ENCODE measurements around the gene TMEM239.
"Not testable (repeated sequence)": the region's sequence is repeated elsewhere in the genome, so short reads cannot be mapped to it uniquely, and the experiment has no call there.

Gene TMEM239

DNA sequence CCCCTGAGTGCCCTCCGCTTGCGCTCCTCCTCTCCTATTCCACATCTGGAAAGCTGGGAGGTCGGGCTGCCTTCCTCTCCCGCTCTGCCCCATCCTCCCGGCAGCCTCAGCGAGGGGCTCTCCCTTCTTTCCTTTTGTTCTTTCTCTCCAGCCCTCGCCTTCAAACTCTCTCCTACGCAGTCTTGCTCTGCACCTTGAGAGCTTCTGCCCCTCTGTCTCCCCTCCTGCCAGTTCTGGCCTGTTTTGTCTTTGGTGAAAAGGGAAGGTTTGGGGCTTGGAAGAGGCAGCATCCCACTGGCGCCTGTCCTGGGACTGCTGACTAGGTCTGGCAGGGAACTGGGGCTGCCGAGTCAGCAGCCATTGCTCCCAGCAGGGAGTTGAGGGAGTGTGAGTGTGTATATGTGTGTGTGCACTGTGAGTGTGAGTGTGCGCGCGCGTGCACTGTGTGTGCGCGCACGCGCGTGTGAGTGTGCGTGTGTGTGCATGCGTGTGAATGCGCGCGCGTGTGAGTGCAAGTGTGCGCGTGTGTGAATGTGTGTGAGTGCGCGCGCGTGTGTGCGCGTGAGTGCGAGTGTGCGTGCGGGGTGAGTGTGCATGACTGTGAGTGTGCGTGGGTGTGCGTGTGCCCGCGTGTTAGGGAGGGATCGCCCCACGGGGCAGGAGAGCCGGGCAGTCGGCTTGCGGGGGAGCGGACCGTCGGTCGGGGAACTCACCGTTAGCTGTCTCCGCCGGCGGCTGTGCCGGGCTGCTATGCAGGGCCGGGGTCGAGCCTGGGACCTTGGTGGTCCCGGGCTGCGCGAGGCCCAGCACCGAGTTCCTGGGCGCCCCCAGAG lies 16.3 kb upstream of the TMEM239 start:
- DNase-seq (ENCODE audit: low read depth in 2 of 2) = no peak

DNA sequence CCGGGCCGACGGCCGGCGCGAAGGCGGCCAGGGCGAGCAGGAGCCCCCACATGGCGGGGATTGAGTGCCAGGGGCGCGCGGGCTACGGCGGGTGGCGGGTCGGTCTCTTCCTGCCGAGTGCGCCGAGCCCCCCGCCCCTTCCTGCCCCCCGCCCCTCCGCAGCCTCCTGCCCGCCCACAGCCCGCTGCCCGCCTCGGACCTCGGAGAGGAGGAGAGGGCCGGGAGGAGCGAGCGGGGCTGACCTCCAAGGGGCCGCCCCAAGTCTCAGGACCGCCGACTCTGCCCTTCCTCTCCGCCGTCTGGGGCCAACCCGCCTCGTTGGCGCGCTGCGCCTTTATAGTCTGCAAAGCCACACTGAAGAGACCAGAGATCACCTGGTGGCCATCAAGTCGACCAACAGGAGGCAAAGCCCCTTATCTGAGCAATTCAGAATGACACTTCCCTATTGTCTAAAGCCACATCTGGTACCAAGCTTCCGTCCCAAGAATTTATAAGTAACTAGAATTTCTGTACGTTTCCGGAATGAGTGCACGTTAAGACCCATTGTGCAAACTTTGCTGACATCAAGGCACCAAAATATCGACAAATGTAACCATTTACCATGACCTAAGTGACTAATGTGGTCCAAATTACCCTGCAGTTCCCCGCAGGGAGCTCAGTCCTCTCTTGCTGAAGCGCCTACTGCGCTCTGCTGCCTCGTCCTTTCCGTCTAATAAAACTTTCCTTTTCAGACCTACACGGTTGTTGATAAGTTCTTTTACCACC lies 15.5 kb upstream of the TMEM239 start, which contains the start of gene CPXM1:
CPXM1 (minus strand) TSS at position 107 of the 765 bp plus-strand sequence; CDS start at position 52, 55 bp downstream.
- no peak for DNase-seq (ENCODE audit: low read depth in 2 of 2)

DNA sequence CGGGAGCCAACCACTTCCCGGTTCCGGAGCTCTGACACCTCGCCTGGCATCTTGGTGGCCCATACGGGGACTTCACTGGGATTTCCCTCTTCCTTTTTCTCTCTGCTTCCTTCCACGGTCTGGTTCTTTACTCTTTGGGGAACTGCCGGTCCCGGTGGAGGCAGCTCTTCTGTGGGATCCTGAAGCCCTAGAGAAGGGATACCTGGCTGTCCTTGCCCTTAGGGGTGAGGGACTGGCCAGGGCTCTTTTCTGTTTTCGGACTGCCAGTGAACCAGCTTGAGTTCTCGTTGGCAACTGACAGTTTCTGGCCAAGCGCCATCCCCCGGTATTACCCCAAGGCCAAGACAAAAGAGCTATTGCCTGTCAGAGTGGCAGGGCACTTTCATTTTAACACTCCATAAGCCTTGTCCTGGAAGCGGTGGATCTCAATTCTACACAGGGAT lies 14.9 kb upstream of the TMEM239 start:
- DNase-seq (ENCODE audit: low read depth in 2 of 2) = no peak

DNA sequence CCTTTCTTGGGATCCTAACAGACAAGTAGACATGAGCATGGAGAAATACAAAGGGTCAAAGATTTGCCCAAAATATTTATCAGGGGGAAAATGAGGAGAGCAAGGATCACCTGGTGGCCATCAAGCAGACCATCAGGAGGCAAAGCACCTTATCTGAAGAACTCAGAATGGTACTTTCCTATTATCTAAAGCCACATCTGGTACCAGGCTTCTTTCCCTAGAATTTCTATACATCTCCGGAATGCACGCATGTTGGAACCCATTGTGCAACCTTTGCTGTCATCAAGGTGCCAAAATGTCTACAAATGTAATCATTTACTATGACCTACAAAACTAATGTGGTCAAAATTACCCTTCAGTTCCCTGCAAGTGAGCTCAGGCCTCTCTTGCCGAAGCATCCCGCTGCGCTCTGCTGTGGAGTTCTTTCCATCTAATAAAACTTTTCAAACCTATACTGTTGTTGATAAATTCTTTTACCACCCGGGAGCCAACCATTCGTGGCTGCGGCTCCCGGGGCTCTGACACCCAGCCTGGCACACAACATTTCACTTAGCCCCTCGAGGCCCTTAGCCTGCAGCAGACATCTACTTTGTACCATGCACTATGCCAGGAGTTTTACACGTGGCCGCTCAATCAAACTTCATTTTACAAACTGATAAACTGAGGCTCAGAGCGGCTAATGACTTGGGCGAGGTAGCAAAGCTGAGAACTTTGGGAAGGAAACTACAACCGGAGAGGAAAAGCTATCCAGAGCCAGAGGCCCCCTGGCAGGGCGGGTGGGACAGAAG lies 11.9 kb upstream of the TMEM239 start:
- no peak for DNase-seq (ENCODE audit: low read depth in 2 of 2)

DNA sequence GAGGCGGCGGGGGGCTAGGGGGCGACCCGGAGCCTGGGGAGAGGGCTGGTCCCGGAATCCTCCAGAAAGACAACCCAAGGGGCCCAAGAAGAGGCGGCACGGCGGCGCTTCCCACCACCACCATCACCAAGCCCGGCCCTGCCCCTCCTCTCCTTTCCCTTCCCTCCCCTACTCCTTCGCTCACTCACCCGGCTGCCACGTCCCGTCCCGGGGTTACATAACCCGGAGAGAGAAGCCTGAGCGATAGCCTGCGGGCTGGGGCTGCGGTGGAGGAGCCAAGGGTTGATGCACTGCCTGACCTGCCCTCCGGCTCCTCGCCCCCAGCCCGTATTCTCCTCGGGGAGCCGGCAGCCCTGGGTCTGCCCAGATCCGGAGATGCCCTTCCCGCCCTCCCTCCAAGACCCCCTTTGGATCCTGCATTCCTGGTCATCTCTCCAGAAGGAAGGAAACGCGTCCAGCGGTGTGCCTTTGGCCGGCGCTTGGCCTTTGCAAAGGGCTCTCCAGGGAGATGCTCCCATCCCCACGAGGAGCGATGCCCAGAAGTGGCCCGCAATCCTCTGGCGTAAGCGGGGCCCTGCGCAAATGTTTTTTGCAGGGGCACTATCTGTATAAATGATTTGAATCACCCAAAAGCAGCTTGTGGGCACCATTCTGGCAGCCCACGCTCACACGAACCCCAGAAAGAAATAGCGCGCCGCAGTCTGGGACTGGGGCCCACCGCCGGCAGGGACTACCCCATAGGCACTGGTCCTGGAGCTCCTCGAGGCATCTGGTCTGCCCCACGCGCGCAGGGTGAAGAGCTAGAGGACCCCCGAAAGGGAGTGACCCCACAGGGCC lies 11.1 kb upstream of the TMEM239 start:
- no peak for DNase-seq (ENCODE audit: low read depth in 2 of 2)

DNA sequence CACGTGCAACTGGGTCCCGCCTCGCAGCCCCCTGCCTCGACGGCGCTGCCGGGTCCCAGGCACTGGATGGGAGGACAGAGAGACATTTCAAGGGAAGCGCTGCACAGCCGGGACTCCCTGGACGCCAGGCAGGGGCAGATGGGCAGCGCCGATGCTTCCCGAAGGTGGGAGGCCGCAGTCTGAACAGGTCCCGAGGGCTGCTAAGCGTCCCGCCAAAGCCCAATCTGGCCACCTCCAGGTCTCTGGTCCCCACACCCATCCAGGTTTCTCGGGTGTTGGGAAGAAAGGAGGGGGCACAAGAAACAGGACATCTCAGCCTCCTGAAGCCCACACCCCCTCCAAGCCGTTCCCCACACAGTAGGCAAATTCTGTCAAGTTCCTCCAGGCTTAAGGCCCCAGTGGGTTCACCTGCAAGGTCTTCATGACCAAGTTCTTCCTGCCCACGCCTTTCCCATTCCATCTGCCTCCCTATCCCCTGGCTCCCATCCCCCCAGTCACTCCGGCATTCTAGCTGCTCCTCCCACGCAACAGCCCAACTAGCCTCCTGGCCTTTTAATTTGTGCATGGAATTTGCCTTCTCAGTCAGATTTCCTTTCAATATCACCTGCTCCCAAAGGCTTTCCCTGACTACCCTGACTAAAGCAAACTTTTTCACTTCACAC lies 10.3 kb upstream of the TMEM239 start:
- DNase-seq (ENCODE audit: low read depth in 2 of 2) = no peak

DNA sequence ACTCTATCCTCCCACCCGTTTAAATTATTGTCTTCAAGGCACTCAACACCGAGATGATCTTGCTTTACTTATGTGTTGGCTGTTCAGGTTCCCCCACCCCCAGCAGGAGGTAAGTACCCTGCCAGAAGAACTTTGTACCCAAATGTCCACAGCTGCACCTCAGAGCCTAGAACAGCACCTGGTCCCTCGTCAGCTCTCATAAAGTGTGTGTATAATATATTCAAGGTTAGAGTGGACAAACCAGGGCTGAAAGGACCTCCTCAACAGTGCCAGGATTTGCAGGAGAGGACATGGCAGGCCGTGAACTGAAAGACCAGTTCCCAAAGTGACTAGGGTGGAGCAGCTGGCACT lies 9.8 kb upstream of the TMEM239 start:
- DNase-seq (ENCODE audit: low read depth in 2 of 2) = no peak

DNA sequence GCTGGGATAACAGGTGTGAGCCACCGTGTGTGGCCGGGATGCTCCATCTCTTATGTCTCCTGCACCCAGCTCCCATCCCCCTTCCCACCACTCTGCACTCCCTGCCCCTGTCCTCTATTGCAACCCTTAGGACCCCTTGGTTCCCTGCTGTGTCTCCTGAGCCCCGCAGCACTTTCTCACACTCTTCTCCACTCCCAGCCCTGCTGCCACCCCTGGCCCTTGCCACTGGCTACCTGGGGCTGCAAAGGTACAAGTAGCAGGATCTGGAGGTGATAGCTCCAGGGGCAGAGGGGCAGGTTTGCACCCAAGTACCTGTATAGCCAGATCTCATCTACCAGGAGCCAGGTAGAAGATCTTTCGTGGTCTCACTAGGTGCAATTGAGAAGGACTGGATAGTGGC lies 9.1 kb upstream of the TMEM239 start:
- DNase-seq (ENCODE audit: low read depth in 2 of 2) = no peak

DNA sequence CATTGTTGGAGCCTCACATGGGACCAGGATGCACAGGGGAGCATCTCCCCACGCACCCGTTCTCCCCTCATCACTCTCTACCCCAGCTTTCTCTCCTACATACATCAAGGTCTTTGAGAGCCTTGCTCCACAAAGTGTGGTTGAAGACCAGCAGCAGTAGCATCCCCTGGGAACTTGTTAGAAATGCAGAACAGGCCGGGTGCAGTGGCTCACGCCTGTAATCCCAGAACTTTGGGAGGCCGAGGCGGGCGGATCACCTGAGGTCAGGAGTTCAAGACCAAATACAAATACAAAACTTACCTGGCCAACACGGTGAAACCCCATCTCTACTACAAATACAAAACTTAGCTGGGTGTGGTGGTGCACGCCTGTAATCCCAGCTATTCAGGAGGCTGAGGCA lies 8.2 kb upstream of the TMEM239 start:
- DNase-seq (ENCODE audit: low read depth in 2 of 2) = not testable (repeated sequence)

DNA sequence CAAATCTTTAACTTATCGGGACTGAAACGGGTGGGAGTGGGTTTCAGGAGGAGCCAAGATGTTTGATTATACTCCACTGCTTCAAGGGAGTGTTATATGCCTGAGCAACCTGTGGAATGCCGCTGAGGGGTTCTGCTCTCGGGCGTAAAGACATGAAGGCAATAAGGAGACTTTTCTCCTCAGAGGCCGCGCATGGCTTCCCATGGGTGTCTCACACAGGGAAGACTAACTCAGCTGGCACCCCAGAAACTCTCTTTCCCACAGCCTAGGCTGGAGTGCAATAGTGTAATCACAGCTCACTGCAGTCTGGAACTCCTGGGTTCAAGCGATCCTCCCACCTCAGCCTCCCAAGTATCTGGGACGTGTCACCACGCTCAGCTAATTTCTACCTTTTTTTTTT lies 6.5 kb upstream of the TMEM239 start:
- DNase-seq (ENCODE audit: low read depth in 2 of 2) = no peak

DNA sequence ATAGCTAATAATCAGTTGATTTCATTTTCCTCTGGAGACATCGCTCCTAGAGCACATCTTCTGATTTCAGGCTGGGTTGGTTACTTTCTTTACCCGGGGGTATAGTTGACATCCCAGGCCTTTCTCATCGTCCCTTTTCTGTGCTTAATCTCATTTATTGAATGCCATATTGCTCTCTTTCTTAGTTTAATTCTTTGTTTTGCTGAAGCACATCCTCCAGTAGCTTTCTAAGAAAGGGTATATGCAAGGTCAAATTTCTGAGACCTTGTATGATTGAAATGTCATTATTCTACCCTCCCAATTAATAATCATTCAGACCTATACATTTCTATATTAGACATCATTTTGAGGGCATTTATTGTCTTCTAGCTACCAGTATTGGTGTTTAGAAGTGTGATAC lies 4.0 kb upstream of the TMEM239 start:
- DNase-seq (ENCODE audit: low read depth in 2 of 2) = no peak

DNA sequence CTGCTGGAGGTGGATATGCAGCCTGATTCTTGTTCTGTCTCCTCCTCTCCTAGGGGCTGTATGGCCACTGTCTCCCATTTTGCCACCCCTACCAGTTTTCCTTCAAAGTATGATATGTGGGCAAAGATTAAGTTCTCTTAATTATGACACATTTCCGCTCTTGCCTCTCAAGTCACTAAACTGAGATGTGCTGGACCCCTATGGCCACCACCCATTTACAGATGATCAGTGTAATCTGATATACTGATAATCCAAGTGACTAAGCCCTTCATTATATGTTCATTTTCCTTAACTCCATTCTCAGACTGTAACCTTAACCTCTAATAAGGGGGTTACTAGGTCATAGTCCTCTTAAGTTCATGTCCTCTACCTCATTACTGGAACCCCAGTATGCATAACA lies 2.1 kb upstream of the TMEM239 start:
- no peak for DNase-seq (ENCODE audit: low read depth in 2 of 2)

DNA sequence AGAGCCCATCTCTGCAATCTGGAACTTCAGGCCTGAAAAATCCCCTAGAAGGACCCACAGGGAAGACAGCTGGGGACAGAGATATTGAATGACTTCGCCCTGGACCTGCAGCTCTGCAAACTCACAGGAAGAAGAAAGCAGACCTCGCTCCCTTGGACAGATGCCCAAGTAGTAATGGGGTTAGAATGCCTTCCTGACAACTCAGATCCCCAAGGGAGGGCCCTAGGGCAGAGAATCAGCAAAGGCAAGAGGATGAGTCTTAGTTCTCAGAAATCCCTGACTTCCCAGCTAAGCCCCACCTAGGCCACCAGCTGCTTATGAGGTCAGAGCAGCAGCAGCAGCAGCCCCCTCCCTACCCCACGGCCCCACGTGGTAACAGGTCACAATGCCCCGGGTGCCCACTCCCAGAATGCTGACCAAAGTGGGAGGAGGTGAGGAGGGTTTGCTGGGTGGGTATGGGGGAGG lies 1.5 kb upstream of the TMEM239 start, which contains the start of gene C20orf141:
C20orf141 (plus strand) TSS at position 401 of the 465 bp plus-strand sequence. CDS start 198 bp downstream, outside the sequence.
- no peak for DNase-seq (ENCODE audit: low read depth in 2 of 2)

DNA sequence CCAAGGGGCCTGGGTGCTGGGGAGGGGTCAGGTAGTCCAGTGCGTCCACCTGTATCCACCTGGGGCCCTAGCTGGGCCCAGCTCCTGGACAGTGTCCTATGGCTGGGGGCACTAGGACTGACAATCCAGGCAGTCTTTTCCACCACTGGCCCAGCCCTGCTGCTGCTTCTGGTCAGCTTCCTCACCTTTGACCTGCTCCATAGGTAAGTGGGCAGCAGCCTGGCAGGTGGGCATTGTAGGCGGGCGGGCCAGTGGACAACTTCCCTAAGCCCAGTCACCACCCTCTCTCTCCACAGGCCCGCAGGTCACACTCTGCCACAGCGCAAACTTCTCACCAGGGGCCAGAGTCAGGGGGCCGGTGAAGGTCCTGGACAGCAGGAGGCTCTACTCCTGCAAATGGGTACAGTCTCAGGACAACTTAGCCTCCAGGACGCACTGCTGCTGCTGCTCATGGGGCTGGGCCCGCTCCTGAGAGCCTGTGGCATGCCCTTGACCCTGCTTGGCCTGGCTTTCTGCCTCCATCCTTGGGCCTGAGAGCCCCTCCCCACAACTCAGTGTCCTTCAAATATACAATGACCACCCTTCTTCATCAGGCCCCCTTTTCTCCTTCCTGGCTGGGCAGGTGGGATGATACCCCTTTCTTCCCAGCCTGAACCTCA lies 793 bp upstream of the TMEM239 start:
- no peak for DNase-seq (ENCODE audit: low read depth in 2 of 2)

DNA sequence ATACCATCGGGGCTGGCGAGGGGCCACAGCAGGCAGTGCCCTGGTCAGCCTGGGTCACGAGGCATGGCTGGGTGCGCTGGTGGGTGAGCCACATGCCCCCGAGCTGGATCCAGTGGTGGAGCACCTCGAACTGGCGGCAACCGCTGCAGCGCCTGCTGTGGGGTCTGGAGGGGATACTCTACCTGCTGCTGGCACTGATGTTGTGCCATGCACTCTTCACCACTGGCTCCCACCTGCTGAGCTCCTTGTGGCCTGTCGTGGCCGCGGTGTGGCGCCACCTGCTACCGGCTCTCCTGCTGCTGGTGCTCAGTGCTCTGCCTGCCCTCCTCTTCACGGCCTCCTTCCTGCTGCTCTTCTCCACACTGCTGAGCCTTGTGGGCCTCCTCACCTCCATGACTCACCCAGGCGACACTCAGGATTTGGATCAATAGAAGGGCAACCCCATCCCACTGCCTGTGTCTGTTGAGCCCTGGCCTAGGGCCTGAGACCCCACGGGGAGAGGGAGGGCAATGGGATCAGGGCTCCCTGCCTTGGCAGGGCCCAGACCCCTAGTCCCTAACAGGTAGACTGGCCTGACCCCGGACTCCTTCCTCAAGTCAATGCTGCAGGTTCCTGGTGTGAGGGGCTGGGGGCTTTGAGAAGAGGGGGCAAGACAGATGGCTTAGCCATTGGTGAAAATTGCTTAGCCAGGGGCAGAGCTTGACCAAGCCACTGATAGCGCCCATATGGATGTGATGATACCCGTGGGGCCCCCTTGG lies 598 bp downstream of the TMEM239 start:
- no peak for DNase-seq (ENCODE audit: low read depth in 2 of 2)

DNA sequence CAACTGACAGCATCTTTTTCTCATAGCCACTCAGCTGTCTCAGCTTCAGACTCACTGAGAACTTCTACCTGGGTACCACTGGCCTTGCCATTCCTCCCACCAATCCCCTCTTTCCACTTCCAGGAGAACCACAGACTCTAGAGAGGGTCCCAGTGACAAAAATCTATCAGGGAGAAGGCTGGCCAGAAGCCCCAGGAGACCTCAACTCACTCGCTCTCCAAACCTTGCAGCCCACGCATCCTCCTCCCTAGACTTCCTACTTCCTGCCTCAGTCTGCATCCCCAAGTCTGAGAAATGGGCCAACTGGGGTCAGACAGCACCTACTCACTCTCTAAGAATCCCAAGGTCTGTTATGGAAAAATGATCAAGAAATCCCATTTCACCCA lies 1.2 kb downstream of the TMEM239 start:
- no peak for DNase-seq (ENCODE audit: low read depth in 2 of 2)

DNA sequence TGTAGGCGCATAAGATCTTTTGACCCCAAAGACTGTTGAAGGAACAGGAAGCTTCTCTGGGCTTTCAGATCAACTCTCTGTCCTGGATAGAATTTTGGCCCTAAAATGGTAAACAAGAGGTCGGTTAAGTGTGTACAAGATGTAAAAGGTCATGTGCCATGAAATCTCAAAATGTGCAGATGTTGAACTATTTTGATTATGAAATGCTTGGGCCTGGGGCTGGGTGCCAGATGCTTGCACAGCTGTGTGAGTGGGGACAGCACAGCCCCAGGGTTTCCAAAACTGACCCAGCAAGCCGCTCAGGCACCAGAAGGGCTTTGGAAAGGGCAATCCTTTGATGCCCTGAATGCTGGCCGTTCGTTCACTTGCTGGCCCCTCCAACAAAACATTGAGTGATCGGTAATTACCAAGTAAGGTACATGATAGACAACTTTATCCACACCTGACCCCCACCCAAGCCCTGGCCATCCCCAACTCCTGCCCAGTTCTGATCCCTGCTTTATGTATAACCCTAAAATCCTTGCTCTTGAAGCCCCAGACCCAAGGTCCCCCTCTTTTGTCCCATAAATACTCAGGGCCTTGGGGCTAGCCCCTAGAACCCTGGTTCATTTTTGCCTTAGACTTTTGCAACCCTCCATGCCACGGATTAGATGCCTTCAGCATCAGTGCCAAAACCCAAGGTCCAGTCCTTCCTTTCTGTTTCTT lies 1.9 kb downstream of the TMEM239 start:
- no peak for DNase-seq (ENCODE audit: low read depth in 2 of 2)

DNA sequence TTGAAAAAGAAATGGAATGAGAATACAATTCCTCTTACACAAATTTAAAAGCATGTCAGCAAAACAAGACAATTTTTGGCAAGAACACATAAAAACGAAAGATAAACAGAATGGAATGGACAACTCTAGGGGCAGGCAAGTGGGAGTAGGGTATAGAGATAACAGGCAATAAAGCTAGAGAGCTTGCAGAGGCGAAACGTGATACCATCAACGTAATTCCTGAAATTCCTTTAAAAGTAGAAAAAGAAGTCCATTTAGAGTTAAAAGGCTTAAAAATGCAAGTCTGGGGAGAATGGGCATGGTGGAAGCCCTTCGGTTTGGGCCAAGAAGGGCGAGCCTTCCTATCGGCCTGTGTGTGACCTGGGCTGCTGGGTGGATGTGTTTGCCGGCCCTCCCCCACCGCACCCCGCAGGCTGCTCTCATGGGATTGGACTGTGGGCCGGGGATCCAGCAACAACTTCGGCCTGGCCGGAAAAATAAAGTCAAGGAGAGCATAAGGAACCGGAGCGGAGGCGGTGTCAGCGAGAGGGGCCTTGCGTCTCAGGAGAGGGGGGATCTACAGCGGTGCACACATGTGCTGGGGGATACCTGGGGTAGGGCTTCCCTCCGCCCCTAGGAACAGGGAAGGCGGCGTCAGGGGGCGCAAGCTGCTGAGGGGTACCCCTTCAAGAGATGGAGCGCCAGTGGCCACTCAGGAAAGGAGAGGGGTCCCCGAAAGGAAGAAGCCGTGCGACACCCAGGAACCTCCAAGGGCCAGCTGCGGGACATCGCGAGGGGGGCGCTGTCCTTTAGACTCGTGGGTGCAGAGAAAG lies 4.1 kb downstream of the TMEM239 start:
- DNase-seq (ENCODE audit: low read depth in 2 of 2) = no peak

All from stimulated activated CD8-positive, alpha-beta memory T cell treated with anti-CD3 and anti-CD28 coated beads, Interleukin-2, amount 100 ng/mL, for 48 hours (primary cell).